CD14-positive monocyte (primary cell): ENCODE data around the gene FAM20C. TPM values are rescaled to one million over a fixed set of nuclear protein-coding genes. Genes with fewer than 3 reads are reported as not detected.

ENCODE experiments used
- DNase-seq, 3 donors: peaks; one replicate each; pipeline ENCODE4 v3.0.0-alpha.2; 2011 to 2022
- H2AFZ ChIP-seq: 2 replicates; pipeline ENCODE4 v1.6.0; 2012; ENCODE audit warnings: mild to moderate bottlenecking, low read depth, low read length, inconsistent platforms; ENCODE audit not compliant: insufficient read depth, poor library complexity, severe bottlenecking
- H3K27ac ChIP-seq, 2 donors: 1 replicate in 1 of 2; 2 replicates in 1 of 2; pipeline ENCODE4 v1.5.1; 2012 to 2013; ENCODE audit warnings: low read length in 2 of 2, control low read depth in 1 of 2, inconsistent platforms in 1 of 2, low read depth in 1 of 2, mild to moderate bottlenecking in 1 of 2
- H3K27me3 ChIP-seq, 2 donors: one replicate each; pipeline versions ENCODE4 v1.6.0 to v1.6.1; 2011 to 2013; ENCODE audit warnings: low read length in 2 of 2; ENCODE audit not compliant: control insufficient read depth in 2 of 2, insufficient read depth in 2 of 2
- H3K36me3 ChIP-seq, 2 donors: replicated peaks in 1 of 2; 1 replicate in 1 of 2; 2 replicates in 1 of 2; pipeline versions ENCODE4 v1.5.1 to v1.6.1; 2012 to 2013; ENCODE audit warnings: low read length in 2 of 2, control low read depth in 1 of 2, inconsistent platforms in 1 of 2, mild to moderate bottlenecking in 1 of 2; ENCODE audit not compliant: insufficient read depth in 2 of 2, control insufficient read depth in 1 of 2
- H3K4me1 ChIP-seq, 2 donors: 1 replicate in 1 of 2; 2 replicates in 1 of 2; pipeline versions ENCODE4 v1.5.1 to v1.6.1; 2012 to 2013; ENCODE audit warnings: low read length in 2 of 2, control low read depth in 1 of 2, inconsistent platforms in 1 of 2, mild to moderate bottlenecking in 1 of 2, moderate library complexity in 1 of 2; ENCODE audit not compliant: insufficient read depth in 2 of 2, control insufficient read depth in 1 of 2
- H3K4me2 ChIP-seq: replicated peaks from 2 replicates; pipeline ENCODE3; 2012; ENCODE audit warnings: low read length, moderate library complexity, mild to moderate bottlenecking; ENCODE audit not compliant: poor library complexity, severe bottlenecking; ENCODE audit errors: extremely low read depth
- H3K4me3 ChIP-seq, 3 experiments: fragments of 200-600 bp in 1 of 3; sonication (generic) in 1 of 3; replicated peaks in 1 of 3; 1 replicate in 2 of 3; 2 replicates in 1 of 3; pipeline ENCODE4 v1.5.1; 2011 to 2013; ENCODE audit warnings: low read length in 3 of 3, mild to moderate bottlenecking in 3 of 3, control low read depth in 2 of 3, low read depth in 2 of 3, inconsistent platforms in 1 of 3, moderate library complexity in 1 of 3
- H3K79me2 ChIP-seq: 2 replicates; pipeline ENCODE4 v1.6.0; 2012; ENCODE audit warnings: mild to moderate bottlenecking, control low read depth, inconsistent platforms, low read length, moderate library complexity; ENCODE audit not compliant: insufficient read depth
- H3K9ac ChIP-seq: 2 replicates; pipeline ENCODE4 v1.6.0; 2017; ENCODE audit warnings: low read length, mild to moderate bottlenecking; ENCODE audit not compliant: insufficient read depth, poor library complexity, severe bottlenecking
- H3K9me3 ChIP-seq, 2 donors: replicated peaks in 1 of 2; 1 replicate in 1 of 2; 2 replicates in 1 of 2; pipeline versions ENCODE4 v1.5.1 to v1.6.1; 2012 to 2013; ENCODE audit warnings: low read length in 2 of 2, control low read depth in 1 of 2; ENCODE audit not compliant: control insufficient read depth in 1 of 2, insufficient read depth in 1 of 2
- H4K20me1 ChIP-seq: 2 replicates; pipeline ENCODE4 v1.6.0; 2012; ENCODE audit warnings: mild to moderate bottlenecking, low read length, control low read depth, moderate library complexity; ENCODE audit not compliant: insufficient read depth
- H3K27ac Mint-ChIP-seq, 7 donors: one replicate each; pipeline ENCODE4 v1.8.0; 2020; ENCODE audit warnings: mild to moderate bottlenecking in 7 of 7, mixed read lengths in 7 of 7, moderate library complexity in 6 of 7, inconsistent platforms in 2 of 7
- H3K27me3 Mint-ChIP-seq, 3 donors: one replicate each; pipeline ENCODE4 v1.8.0; 2021 to 2022; ENCODE audit warnings: low read depth in 3 of 3, mild to moderate bottlenecking in 3 of 3, mixed read lengths in 3 of 3, moderate library complexity in 3 of 3, inconsistent platforms in 1 of 3
- H3K36me3 Mint-ChIP-seq, 2 donors: one replicate each; pipeline ENCODE4 v1.8.0; 2020; ENCODE audit warnings: mixed read lengths in 2 of 2, inconsistent platforms in 1 of 2, mild to moderate bottlenecking in 1 of 2
- H3K4me1 Mint-ChIP-seq: one replicate; pipeline ENCODE4 v1.8.0; 2020; ENCODE audit warnings: mild to moderate bottlenecking, mixed read lengths
- H3K4me3 Mint-ChIP-seq, 2 donors: one replicate each; pipeline ENCODE4 v1.8.0; 2020; ENCODE audit warnings: mild to moderate bottlenecking in 2 of 2, mixed read lengths in 2 of 2, moderate library complexity in 1 of 2
- H3K9me3 Mint-ChIP-seq, 7 donors: one replicate each; pipeline ENCODE4 v1.8.0; 2020 to 2022; ENCODE audit warnings: mixed read lengths in 7 of 7, mild to moderate bottlenecking in 6 of 7, moderate library complexity in 6 of 7, inconsistent platforms in 2 of 7
- CTCF ChIP-seq: fragments of 200-600 bp; IDR thresholded peaks from one replicate; pipeline ENCODE4 v1.8.0; 2022; ENCODE audit warnings: antibody characterized with exemption, mild to moderate bottlenecking
- WGBS: methylation state at CpG from one replicate; pipeline ENCODE4 v1.1.5; 2013; ENCODE audit warnings: missing lambda C conversion rate; ENCODE audit not compliant: insufficient coverage; 5-methylcytosine and 5-hydroxymethylcytosine counted together
- intact Hi-C, 2 donors: fragments of 100-400 bp; cut with micrococcal nuclease; formaldehyde crosslinking; loops; one replicate each; pipeline versions ENCODE4 v1.15.0 to v1.15.1; 2023
- polyA plus RNA-seq, 3 donors: library from polyadenylated mRNA; depleted of rRNA in 1 of 3; unstranded in 2 of 3; stranded (reverse) in 1 of 3; fragments of 300-500 nt in 2 of 3; fragments of >200 nt in 1 of 3; fragmentation: Illumina TruSeq in 2 of 3; gene quantifications; 1 replicate in 2 of 3; 2 replicates in 1 of 3; pipeline ENCODE4 v1.2.3, GENCODE V29; 2012 to 2021

The FAM20C gene
- polyA plus RNA-seq, 3 donors = 1.2 to 32.2 (median 1.5) TPM

GRCh38 chr7:252981-253380 lies 60.6 kb downstream of the FAM20C start:
- no peak overlapping the region for H2AFZ ChIP-seq
- WGBS = 98% methylated on average over 22 of the region's 22 CpGs

GRCh38 chr7:253581-254336 lies 61.4 kb downstream of the FAM20C start:
- peaks cover 67 to 91% of the 10 kb centered on the region in 2 donors for H3K36me3 Mint-ChIP-seq
- Histone ChIP-seq H2AFZ (no peak overlapping the region), H3K9me3 (peaks cover 46 to 59% of the 10 kb centered on the region in 2 donors), H3K4me1 (no peaks in the 10 kb centered on the region), H3K36me3 (peaks cover 52 to 100% of the 10 kb centered on the region in 2 donors), H3K27me3 (no peaks in the 10 kb centered on the region), H4K20me1 (no peaks in the 10 kb centered on the region), H3K4me2 (no peak overlapping the region), H3K9ac (no peak overlapping the region), H3K4me3 (no peak overlapping the region), H3K79me2 (no peaks in the 10 kb centered on the region), H3K27ac (no peak overlapping the region)
- intact Hi-C loops = no loop called here
- no peaks in the 10 kb centered on the region for H3K4me1 Mint-ChIP-seq
- DNase-seq = no peak
- no peak for TF ChIP-seq CTCF
- no peak overlapping the region for H3K4me3 Mint-ChIP-seq
- peaks cover 22 to 58% (median 50%) of the 10 kb centered on the region in 7 donors for H3K9me3 Mint-ChIP-seq
- peaks cover 0 to 3% (median 0%) of the 10 kb centered on the region in 3 donors for H3K27me3 Mint-ChIP-seq
- WGBS = 97% methylated on average over 35 of the region's 41 CpGs
- H3K27ac Mint-ChIP-seq = peak overlapping the region in 1 of 7 donors; percentile 11

More at GRCh38 chr7:252981-253380, 60.6 kb downstream of the FAM20C start:
- peaks cover 0 to 2% (median 0%) of the 10 kb centered on the region in 3 donors for H3K27me3 Mint-ChIP-seq
- H3K27me3 ChIP-seq = no peaks in the 10 kb centered on the region
- H3K36me3 Mint-ChIP-seq = peaks cover 63 to 90% of the 10 kb centered on the region in 2 donors
- intact Hi-C loops = no loop called here
- TF ChIP-seq CTCF = no peak
- H4K20me1 ChIP-seq = no peaks in the 10 kb centered on the region
- peaks cover 38 to 53% of the 10 kb centered on the region in 2 donors for H3K9me3 ChIP-seq
- DNase-seq = no peak
- no peak overlapping the region for H3K4me2 ChIP-seq
- no peaks in the 10 kb centered on the region for H3K4me1 ChIP-seq
- H3K27ac ChIP-seq = no peak overlapping the region
- peaks cover 54 to 100% of the 10 kb centered on the region in 2 donors for H3K36me3 ChIP-seq
- H3K79me2 ChIP-seq = no peaks in the 10 kb centered on the region
- no peak overlapping the region for H3K9ac ChIP-seq
- no peaks in the 10 kb centered on the region for H3K4me1 Mint-ChIP-seq
- H3K9me3 Mint-ChIP-seq = peaks cover 16 to 51% (median 45%) of the 10 kb centered on the region in 7 donors
- no peak overlapping the region for H3K4me3 ChIP-seq
- H3K4me3 Mint-ChIP-seq = no peak overlapping the region
- peak overlapping the region in 1 of 7 donors; percentile 33 for H3K27ac Mint-ChIP-seq
